Body of pancreas (tissue), 4 donors: ENCODE data around the gene STIM1. TPM values are rescaled to one million over a fixed set of nuclear protein-coding genes. Genes with fewer than 3 reads are reported as not detected.
"Not testable (repeated sequence)": the region's sequence is repeated elsewhere in the genome, so short reads cannot be mapped to it uniquely, and the experiment has no call there.

Source experiments
- ATAC-seq: fragments of 150-250 bp; one replicate; pipeline ENCODE4 v1.9.1; 2016
- DNase-seq, 4 donors: peaks; one replicate each; pipeline ENCODE4 v3.0.0-alpha.2; 2019
- H3K27ac ChIP-seq, 4 donors: fragments of 200-600 bp; sonication (generic); 1 replicate in 3 of 4; 2 replicates in 1 of 4; pipeline versions ENCODE4 v1.5.1 to v1.6.1; 2016 to 2019; ENCODE audit warnings: mild to moderate bottlenecking in 1 of 4, mixed read lengths in 1 of 4, moderate library complexity in 1 of 4
- H3K27me3 ChIP-seq, 2 donors: fragments of 200-600 bp; sonication (generic); one replicate each; pipeline ENCODE4 v1.6.0; 2016; ENCODE audit warnings: mild to moderate bottlenecking in 1 of 2
- H3K36me3 ChIP-seq, 2 donors: fragments of 200-600 bp; sonication (generic); replicated peaks in 1 of 2; 2 replicates each; pipeline ENCODE4 v1.5.1; 2016; ENCODE audit warnings: low read depth in 2 of 2; ENCODE audit not compliant: insufficient read depth in 1 of 2
- H3K4me1 ChIP-seq: fragments of 200-600 bp; sonication (generic); one replicate; pipeline ENCODE4 v1.6.0; 2016
- H3K4me3 ChIP-seq, 2 donors: fragments of 200-600 bp; sonication (generic); 1 replicate in 1 of 2; 2 replicates in 1 of 2; pipeline ENCODE4 v1.5.1; 2016 to 2019
- H3K9me3 ChIP-seq, 3 donors: fragments of 200-600 bp; sonication (generic); 1 replicate in 2 of 3; 2 replicates in 1 of 3; pipeline ENCODE4 v1.5.1; 2016
- POLR2A ChIP-seq, 3 donors: fragments of 450-650 bp; IDR thresholded peaks; one replicate each; pipeline ENCODE4 v1.6.1; 2016; ENCODE audit warnings: antibody characterized with exemption in 3 of 3, mild to moderate bottlenecking in 2 of 3
- WGBS, 2 donors: methylation state at CpG; one replicate each; pipeline ENCODE4 v1.1.5; 2017; 5-methylcytosine and 5-hydroxymethylcytosine counted together
- intact Hi-C: fragments of 100-400 bp; cut with DNase I; formaldehyde crosslinking; loops from one replicate; pipeline ENCODE4 v1.15.1; 2023
- total RNA-seq, 2 donors: library from RNA; depleted of rRNA; stranded (reverse); fragments of >200 nt; gene quantifications; one replicate each; pipeline ENCODE4 v1.1.0, GENCODE V29; 2016
- TF ChIP-seq, protein P1 (sequence below), 7 experiments: fragments of 450-650 bp in 4 of 7; fragments of 200-600 bp in 3 of 7; sonication (generic) in 3 of 7; IDR thresholded peaks; one replicate each; pipeline ENCODE4 v1.5.1; 2016 to 2019; ENCODE audit warnings: antibody characterized with exemption in 7 of 7

The STIM1 gene
- total RNA-seq, 2 donors from 2014 or later = 20.4 to 24.6 TPM

DNA sequence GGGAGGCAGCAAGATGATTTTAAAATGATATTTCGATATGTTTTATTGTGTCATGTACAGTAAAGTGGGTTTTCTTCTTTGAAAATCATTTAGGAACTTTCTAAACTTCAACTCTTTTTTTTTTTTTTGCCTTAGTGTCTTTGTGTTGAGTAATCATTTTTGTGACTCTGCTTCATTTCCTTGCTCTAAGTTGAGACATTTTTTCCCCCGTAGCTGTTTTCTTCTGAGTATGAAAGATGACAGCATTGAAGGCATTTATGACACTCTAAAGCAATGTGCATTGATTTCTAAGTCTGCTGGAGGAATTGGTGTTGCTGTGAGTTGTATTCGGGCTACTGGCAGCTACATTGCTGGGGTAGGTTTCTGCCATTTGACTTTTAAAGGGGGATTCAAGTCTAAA lies 262.6 kb downstream of the STIM1 start:
- 73 to 77% methylated on average over 3 of the region's 3 CpGs for WGBS, 2 donors
- no peak overlapping the region for H3K4me3 ChIP-seq

DNA sequence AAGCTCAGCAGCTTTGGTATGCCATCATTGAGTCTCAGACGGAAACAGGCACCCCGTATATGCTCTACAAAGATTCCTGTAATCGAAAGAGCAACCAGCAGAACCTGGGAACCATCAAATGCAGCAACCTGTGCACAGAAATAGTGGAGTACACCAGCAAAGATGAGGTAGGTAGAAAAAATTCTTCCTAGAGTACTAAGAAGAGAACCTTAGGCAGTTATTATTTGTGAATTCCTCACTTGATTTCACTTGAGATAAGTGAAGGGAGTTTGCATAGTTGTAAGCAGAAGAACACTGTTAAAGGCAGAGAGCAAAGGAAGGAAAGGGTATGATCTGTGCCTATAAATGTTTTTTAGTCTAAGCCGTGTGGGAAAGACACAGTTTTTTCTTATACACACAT lies 267.8 kb downstream of the STIM1 start:
- 96 to 97% methylated on average over 4 of the region's 4 CpGs for WGBS, 2 donors
- H3K27me3 ChIP-seq = no peaks in the 10 kb centered on the region
- no peak overlapping the region for H3K4me3 ChIP-seq
- TF ChIP-seq POLR2A (IDR thresholded peaks at IDR 0.05) = no peak
- TF ChIP-seq, protein P1, sequence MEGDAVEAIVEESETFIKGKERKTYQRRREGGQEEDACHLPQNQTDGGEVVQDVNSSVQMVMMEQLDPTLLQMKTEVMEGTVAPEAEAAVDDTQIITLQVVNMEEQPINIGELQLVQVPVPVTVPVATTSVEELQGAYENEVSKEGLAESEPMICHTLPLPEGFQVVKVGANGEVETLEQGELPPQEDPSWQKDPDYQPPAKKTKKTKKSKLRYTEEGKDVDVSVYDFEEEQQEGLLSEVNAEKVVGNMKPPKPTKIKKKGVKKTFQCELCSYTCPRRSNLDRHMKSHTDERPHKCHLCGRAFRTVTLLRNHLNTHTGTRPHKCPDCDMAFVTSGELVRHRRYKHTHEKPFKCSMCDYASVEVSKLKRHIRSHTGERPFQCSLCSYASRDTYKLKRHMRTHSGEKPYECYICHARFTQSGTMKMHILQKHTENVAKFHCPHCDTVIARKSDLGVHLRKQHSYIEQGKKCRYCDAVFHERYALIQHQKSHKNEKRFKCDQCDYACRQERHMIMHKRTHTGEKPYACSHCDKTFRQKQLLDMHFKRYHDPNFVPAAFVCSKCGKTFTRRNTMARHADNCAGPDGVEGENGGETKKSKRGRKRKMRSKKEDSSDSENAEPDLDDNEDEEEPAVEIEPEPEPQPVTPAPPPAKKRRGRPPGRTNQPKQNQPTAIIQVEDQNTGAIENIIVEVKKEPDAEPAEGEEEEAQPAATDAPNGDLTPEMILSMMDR (IDR thresholded peaks at IDR 0.05) = no peak
- intact Hi-C loops = no loop called here
- DNase-seq (no peak), ATAC-seq (no peak)
- H3K27ac ChIP-seq = no peak overlapping the region
- H3K9me3 ChIP-seq = no peaks in the 10 kb centered on the region
- H3K4me1 ChIP-seq = no peaks in the 10 kb centered on the region
- H3K36me3 ChIP-seq = peaks cover 0 to 22% of the 10 kb centered on the region in 2 donors

More for the DNA sequence above, 262.6 kb downstream of the STIM1 start:
- Histone ChIP-seq H3K9me3 (no peaks in the 10 kb centered on the region), H3K36me3 (peaks cover 0 to 11% of the 10 kb centered on the region in 2 donors), H3K27me3 (no peaks in the 10 kb centered on the region), H3K4me1 (no peaks in the 10 kb centered on the region), H3K27ac (no peak overlapping the region)
- TF ChIP-seq, protein P1 (IDR thresholded peaks at IDR 0.05) = no peak
- no peak for TF ChIP-seq POLR2A (IDR thresholded peaks at IDR 0.05)
- ATAC-seq = no peak
- intact Hi-C loops = no loop called here
- DNase-seq = no peak

DNA sequence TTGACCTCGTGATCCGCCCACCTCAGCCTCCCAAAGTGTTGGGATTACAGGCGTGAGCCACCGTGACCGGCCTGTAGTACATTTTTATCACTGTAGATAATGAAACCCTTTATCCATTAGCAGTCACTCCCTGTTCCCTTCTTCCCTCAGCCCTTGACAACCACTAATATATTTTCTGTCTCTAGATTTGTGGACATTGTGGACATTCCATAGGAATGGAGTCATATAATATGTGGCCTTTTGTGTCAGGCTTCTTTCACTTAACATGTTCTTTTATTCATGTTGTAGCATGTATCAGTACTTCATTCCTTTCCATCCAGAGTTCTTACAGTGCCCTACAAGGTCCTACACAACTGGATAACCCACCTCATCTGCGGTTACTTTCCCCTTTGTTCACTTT lies 269.7 kb downstream of the STIM1 start:
- H3K27ac ChIP-seq = no peak overlapping the region
- WGBS, 2 donors = 96 to 100% methylated on average over 6 of the region's 6 CpGs
- TF ChIP-seq, protein P1 (IDR thresholded peaks at IDR 0.05) = no peak
- no peak for TF ChIP-seq POLR2A (IDR thresholded peaks at IDR 0.05)
- H3K4me3 ChIP-seq = no peak overlapping the region
- DNase-seq = no peak
- intact Hi-C loops = no loop called here
- no peak for ATAC-seq
- H3K4me1 ChIP-seq = no peaks in the 10 kb centered on the region
- peaks cover 0 to 23% of the 10 kb centered on the region in 2 donors for H3K36me3 ChIP-seq
- no peaks in the 10 kb centered on the region for H3K27me3 ChIP-seq
- no peaks in the 10 kb centered on the region for H3K9me3 ChIP-seq

DNA sequence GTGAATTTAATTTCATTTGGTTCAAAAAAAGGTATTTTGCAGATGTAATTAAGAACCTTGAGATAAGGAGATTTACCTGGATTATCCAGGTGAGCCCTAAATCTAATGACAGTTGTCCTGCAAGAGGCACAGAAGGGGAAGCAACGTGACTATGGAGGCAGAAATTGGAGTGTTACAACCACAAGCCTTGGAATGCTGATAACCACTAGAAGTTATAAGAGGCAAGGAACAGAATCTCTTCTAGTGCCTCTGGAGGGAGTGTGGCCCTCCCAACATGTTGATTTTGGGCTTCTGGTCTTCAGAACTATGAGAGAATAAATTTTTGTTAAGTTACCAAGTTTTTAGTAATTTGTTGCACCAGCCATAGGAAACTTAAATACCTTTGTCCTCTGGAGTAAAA lies 271.9 kb downstream of the STIM1 start:
- no peaks in the 10 kb centered on the region for H3K9me3 ChIP-seq
- no peak for TF ChIP-seq POLR2A (IDR thresholded peaks at IDR 0.05)
- TF ChIP-seq, protein P1 (IDR thresholded peaks at IDR 0.05) = no peak
- no peak overlapping the region for H3K4me3 ChIP-seq
- 90 to 94% methylated on average over 1 of the region's 1 CpG for WGBS, 2 donors
- peaks cover 0 to 23% of the 10 kb centered on the region in 2 donors for H3K36me3 ChIP-seq
- no peaks in the 10 kb centered on the region for H3K4me1 ChIP-seq
- ATAC-seq (no peak), DNase-seq (no peak)
- intact Hi-C loops = no loop called here
- no peak overlapping the region for H3K27ac ChIP-seq
- no peaks in the 10 kb centered on the region for H3K27me3 ChIP-seq

DNA sequence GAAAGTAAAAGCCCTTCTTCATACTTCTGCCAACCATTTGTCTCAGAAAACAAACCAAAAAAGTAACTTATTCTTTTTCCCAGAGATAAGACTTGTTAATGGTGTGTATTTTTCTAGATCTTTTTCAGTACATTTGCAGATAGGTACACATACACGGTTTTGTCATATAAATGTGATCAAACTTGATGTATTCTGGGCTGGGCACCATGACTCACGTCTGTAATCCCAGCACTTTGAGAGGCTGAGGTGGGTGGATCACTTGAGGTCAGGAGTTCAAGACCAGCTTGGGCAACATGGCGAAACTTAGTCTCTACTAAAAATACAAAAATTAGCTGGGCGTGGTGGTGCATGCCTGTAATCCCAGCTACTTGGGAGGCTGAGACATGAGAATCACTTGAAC lies 274.8 kb downstream of the STIM1 start:
- intact Hi-C loops = not testable (repeated sequence)

More for the DNA sequence above, 274.8 kb downstream of the STIM1 start:
- DNase-seq, H3K27ac ChIP-seq, H3K4me3 ChIP-seq, ATAC-seq, H3K27me3 ChIP-seq, H3K4me1 ChIP-seq, H3K9me3 ChIP-seq: not testable (repeated sequence)
- peaks cover 0 to 18% of the 10 kb centered on the region in 2 donors for H3K36me3 ChIP-seq
- 71 to 79% methylated on average over 4 of the region's 4 CpGs for WGBS, 2 donors
